Left lung (tissue), 14 donors: Measurements from ENCODE around the gene CCDC187. TPM values are rescaled to one million over a fixed set of nuclear protein-coding genes. Genes with fewer than 3 reads are reported as not detected.
"Not testable (repeated sequence)": the region's sequence is repeated elsewhere in the genome, so short reads cannot be mapped to it uniquely, and the experiment has no call there.

ENCODE experiments used
- ATAC-seq: fragments of 200-7000 bp; cut with Tn5 transposase; one replicate; pipeline ENCODE4 v1.9.1; 2020; ENCODE audit warnings: moderate library complexity
- DNase-seq, 4 donors: peaks; one replicate each; pipeline ENCODE4 v3.0.0-alpha.2; 2013 to 2020
- H3K27ac ChIP-seq, 2 donors: fragments of 200-600 bp; sonication (generic) in 1 of 2; one replicate each; pipeline versions ENCODE4 v1.5.0 to v1.8.0; 2020 to 2021
- H3K27me3 ChIP-seq, 2 donors: fragments of 200-600 bp; sonication (generic) in 1 of 2; one replicate each; pipeline versions ENCODE4 v1.5.0 to v1.8.0; 2020 to 2021
- H3K36me3 ChIP-seq, 2 donors: fragments of 200-600 bp; sonication (generic) in 1 of 2; one replicate each; pipeline versions ENCODE4 v1.5.0 to v1.8.0; 2020 to 2021
- H3K4me1 ChIP-seq, 2 donors: fragments of 200-600 bp; one replicate each; pipeline ENCODE4 v1.8.0; 2021
- H3K4me3 ChIP-seq, 2 donors: fragments of 200-600 bp; sonication (generic) in 1 of 2; one replicate each; pipeline versions ENCODE4 v1.5.0 to v1.8.0; 2020 to 2021; ENCODE audit warnings: mild to moderate bottlenecking in 1 of 2
- H3K9me3 ChIP-seq, 2 donors: fragments of 200-600 bp; sonication (generic) in 1 of 2; one replicate each; pipeline versions ENCODE4 v1.5.0 to v1.8.0; 2020 to 2021
- intact Hi-C, 2 donors: fragments of 100-400 bp; cut with DNase I; formaldehyde crosslinking; loops; one replicate each; pipeline versions ENCODE4 v1.11.2 to v1.14.2; 2022
- long read RNA-seq, 12 donors: library from polyadenylated mRNA in 2 of 12; unstranded in 2 of 12; transcript quantifications; one replicate each; pipeline ENCODE4 v2.0.0 and lab custom pipeline, GENCODE V29; 2019 to 2026
- polyA plus RNA-seq, 6 donors: library from polyadenylated mRNA; unstranded; fragments of 120-200 nt; gene quantifications; one replicate each; pipeline ENCODE4 v1.2.1, GENCODE V29; 2013; ENCODE audit not compliant: insufficient read length in 6 of 6
- total RNA-seq, 2 donors: library from RNA; stranded (reverse); fragmentation: NEBNext Ultra II Directional; extraction: Animal tissue kit (Norgen Biotek cat#: 25700); gene quantifications; one replicate each; pipeline ENCODE4 v1.2.1, GENCODE V29; 2021
- TF ChIP-seq, protein P1 (sequence below), 2 donors: fragments of 200-600 bp; sonication (generic) in 1 of 2; IDR thresholded peaks; one replicate each; pipeline versions ENCODE4 v1.5.0 to v1.8.0; 2021; ENCODE audit warnings: antibody characterized with exemption in 2 of 2
- donor health status: DM: no; HTN: yes; CAD: no.
- donor health status: DM: no; HTN: no; CAD: no.

CCDC187 gene
- total RNA-seq (1 to 10 TPM in 1 of 2 donors, under 1 TPM in 1; 0.47 to 2.6 TPM), polyA plus RNA-seq (1 to 10 TPM; 1.1 to 3.0 (median 1.9) TPM)
- long read RNA-seq, donor 1 = 0 reads
- long read RNA-seq, donor 2 = 0 reads
- long read RNA-seq, donor 3 = 0 reads
- long read RNA-seq, donor 4 = 0 reads
- long read RNA-seq, donor 5 = 0 reads
- long read RNA-seq, donor 6 = 0 reads
- long read RNA-seq, donor 7 = 0 reads
- long read RNA-seq, donor 8 = 0 reads
- long read RNA-seq, donor 9 = 0 reads
- long read RNA-seq, donor 10, partial matches to known transcripts = 0 of 1 reads
- long read RNA-seq, donor 10, other reads (novel, unspliced or antisense) = 1 of 1 reads
- long read RNA-seq, donor 11 = 0 reads
- long read RNA-seq, donor 12 = 0 reads

DNA sequence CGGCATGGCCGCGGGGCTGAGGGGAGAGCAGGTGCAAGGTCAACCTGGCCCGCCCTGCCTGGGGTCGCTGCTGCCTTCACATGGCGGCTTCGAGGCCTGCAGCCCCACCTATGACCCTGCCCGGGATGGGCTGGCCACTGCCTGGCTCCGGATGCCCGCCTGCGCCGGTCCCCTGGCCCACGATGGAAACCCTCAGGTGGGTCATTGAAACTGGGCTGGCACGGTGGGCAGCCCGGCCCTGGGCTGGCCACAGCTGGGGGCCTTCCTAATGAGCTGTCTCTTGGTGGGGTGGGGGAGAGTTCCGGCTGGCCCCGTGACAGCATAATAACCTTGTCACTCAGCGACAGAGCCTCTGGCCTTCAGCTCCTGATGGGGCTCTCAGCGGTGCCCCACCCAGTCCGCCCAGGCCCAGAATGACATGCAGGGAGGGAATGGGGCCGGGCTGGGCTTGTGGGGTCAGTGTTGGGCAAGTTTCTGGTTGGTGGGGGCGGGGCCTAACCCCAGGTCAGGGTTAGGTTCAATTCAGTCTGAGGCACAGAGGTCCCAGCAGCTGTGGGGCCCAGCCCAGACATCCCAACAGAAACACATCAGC lies at the start of gene CCDC187:
CCDC187 (minus strand) TSS at position 270 of the 592 bp plus-strand sequence; CDS start at position 6, 264 bp downstream.
- no peaks in the 10 kb centered on the region for H3K4me1 ChIP-seq
- peaks cover 0 to 50% of the 10 kb centered on the region in 2 donors for H3K27me3 ChIP-seq
- peak in 1 of 4 donors; percentile 40 for DNase-seq
- ATAC-seq = no peak
- H3K9me3 ChIP-seq = no peaks in the 10 kb centered on the region
- intact Hi-C loops = no loop called here
- TF ChIP-seq, protein P1, sequence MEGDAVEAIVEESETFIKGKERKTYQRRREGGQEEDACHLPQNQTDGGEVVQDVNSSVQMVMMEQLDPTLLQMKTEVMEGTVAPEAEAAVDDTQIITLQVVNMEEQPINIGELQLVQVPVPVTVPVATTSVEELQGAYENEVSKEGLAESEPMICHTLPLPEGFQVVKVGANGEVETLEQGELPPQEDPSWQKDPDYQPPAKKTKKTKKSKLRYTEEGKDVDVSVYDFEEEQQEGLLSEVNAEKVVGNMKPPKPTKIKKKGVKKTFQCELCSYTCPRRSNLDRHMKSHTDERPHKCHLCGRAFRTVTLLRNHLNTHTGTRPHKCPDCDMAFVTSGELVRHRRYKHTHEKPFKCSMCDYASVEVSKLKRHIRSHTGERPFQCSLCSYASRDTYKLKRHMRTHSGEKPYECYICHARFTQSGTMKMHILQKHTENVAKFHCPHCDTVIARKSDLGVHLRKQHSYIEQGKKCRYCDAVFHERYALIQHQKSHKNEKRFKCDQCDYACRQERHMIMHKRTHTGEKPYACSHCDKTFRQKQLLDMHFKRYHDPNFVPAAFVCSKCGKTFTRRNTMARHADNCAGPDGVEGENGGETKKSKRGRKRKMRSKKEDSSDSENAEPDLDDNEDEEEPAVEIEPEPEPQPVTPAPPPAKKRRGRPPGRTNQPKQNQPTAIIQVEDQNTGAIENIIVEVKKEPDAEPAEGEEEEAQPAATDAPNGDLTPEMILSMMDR (IDR thresholded peaks at IDR 0.05) = no peak
- H3K27ac ChIP-seq = no peak within 1 kb of the TSS
- no peaks in the 10 kb centered on the region for H3K36me3 ChIP-seq
- no peak within 1 kb of the TSS for H3K4me3 ChIP-seq

- Histone ChIP-seq H3K27me3 (no peaks in the 10 kb centered on the region), H3K36me3 (peaks cover 0 to 12% of the 10 kb centered on the region in 2 donors), H3K9me3 (no peaks in the 10 kb centered on the region), H3K4me1 (no peaks in the 10 kb centered on the region), H3K4me3 (no peak overlapping the region), H3K27ac (no peak overlapping the region)
- ATAC-seq (no peak), DNase-seq (no peak)
- intact Hi-C loops = no loop called here
- TF ChIP-seq, protein P1 (IDR thresholded peaks at IDR 0.05) = no peak
Measured at GRCh38 chr9:136353088-136353487, 49.2 kb upstream of the CCDC187 start.

GRCh38 chr9:136352682-136353081 lies 48.8 kb upstream of the CCDC187 start:
- Histone ChIP-seq H3K27ac (no peak overlapping the region), H3K27me3 (no peaks in the 10 kb centered on the region), H3K9me3 (no peaks in the 10 kb centered on the region), H3K36me3 (peaks cover 0 to 11% of the 10 kb centered on the region in 2 donors), H3K4me3 (no peak overlapping the region), H3K4me1 (no peaks in the 10 kb centered on the region)
- DNase-seq (peak in 1 of 4 donors; percentile 86), ATAC-seq (peak; percentile 72)
- intact Hi-C loops = no loop called here
- TF ChIP-seq, protein P1 (IDR thresholded peaks at IDR 0.05) = no peak

GRCh38 chr9:136351868-136352267 lies 48.0 kb upstream of the CCDC187 start:
- H3K27ac ChIP-seq, H3K4me1 ChIP-seq, H3K36me3 ChIP-seq, H3K27me3 ChIP-seq, H3K9me3 ChIP-seq, ATAC-seq, intact Hi-C loops, DNase-seq, H3K4me3 ChIP-seq: not testable (repeated sequence)

GRCh38 chr9:136351252-136351800 lies 47.4 kb upstream of the CCDC187 start:
- intact Hi-C loops = no loop called here
- Histone ChIP-seq H3K27ac (no peak overlapping the region), H3K4me1 (peaks cover 0 to 7% of the 10 kb centered on the region in 2 donors), H3K36me3 (peaks cover 0 to 2% of the 10 kb centered on the region in 2 donors), H3K9me3 (no peaks in the 10 kb centered on the region), H3K4me3 (no peak overlapping the region), H3K27me3 (no peaks in the 10 kb centered on the region)
- ATAC-seq (no peak), DNase-seq (no peak)
- TF ChIP-seq, protein P1 (IDR thresholded peaks at IDR 0.05) = no peak
